ENCODE data around the gene E2F3.
A peak's percentile ranks its signal among the peaks of the same experiment; 100 is the strongest.

Gene E2F3

DNA sequence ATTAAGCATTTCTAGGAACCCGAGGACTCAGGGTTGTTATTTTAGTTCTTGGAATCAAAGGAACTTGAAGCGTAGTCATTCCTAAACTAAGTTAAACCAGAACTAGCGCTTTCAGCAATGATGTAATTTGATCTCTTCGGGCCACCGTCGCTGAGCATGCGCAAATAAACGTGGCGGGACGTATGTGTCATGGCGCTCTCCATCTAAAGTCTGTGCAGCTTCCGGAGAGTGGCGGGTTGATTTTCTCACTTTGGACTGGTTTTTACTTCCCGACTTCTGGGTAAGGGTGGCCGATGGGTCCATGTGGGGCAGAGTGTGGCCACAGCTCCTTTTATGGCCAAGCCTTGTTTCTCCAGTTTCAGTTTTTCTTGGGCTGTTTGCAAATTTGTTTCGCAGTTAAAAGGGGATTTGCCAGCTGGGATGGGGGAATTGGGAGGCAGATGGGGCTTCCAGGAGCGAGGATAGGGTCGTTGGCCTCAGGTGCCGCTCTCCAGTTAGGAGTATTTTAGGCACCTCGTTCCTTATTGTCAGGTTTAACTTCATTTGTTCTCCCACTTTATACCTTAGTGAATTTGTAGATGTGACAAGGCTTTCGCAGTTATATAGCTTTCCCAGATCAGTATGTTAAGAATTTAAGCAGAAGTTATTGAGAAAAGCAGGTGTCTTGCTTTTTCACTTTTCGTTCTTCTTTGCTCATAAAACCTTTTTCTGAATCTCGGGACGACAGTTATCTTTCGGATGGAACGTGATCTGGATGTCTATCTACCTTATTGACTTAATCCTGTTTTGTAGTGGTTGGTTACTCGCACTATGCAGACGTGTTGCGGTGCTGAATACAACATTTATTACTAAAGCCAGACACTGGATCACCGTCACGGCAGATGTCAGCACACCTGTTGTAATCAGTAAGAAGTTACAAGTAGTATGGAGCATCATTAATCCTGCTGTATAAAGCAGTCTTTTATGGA is 132.9 kb downstream of the E2F3 start, which contains the start of gene CDKAL1:
Gene CDKAL1 (plus strand): TSS at position 163 of the 968 bp plus-strand sequence. CDS start 11,894 bp downstream, outside the sequence.
- POLR2A ChIA-PET = no interaction called here

GRCh38 chr6:20538131-20538662 is 136.5 kb downstream of the E2F3 start:
- no peak for DNase-seq (ENCODE audit: extremely low spot score)
- ChIA-PET CTCF (interaction anchor here (0.9 to 1.2 kb wide), 2 partner anchors 10 to 12 kb away, joined by 3 to 5 read pairs; no protein-coding TSS in a partner anchor), POLR2A (no interaction called here)
- TF ChIP-seq, protein P1, sequence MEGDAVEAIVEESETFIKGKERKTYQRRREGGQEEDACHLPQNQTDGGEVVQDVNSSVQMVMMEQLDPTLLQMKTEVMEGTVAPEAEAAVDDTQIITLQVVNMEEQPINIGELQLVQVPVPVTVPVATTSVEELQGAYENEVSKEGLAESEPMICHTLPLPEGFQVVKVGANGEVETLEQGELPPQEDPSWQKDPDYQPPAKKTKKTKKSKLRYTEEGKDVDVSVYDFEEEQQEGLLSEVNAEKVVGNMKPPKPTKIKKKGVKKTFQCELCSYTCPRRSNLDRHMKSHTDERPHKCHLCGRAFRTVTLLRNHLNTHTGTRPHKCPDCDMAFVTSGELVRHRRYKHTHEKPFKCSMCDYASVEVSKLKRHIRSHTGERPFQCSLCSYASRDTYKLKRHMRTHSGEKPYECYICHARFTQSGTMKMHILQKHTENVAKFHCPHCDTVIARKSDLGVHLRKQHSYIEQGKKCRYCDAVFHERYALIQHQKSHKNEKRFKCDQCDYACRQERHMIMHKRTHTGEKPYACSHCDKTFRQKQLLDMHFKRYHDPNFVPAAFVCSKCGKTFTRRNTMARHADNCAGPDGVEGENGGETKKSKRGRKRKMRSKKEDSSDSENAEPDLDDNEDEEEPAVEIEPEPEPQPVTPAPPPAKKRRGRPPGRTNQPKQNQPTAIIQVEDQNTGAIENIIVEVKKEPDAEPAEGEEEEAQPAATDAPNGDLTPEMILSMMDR (IDR thresholded peaks at IDR 0.05; ENCODE audit: control extremely low read depth, extremely low read depth, low read depth, missing control alignments) = no peak

More for the DNA sequence above, 132.9 kb downstream of the E2F3 start, which contains the start of gene CDKAL1:
- DNase-seq (ENCODE audit: extremely low spot score) = peak; percentile 75
- TF ChIP-seq, protein P1 (IDR thresholded peaks at IDR 0.05; ENCODE audit: control extremely low read depth, extremely low read depth, low read depth, missing control alignments) = no peak
- CTCF ChIA-PET = interaction anchor here (1.3 to 1.6 kb wide), 3 partner anchors 128 to 242 kb away, joined by 3 to 4 read pairs (median 4); no protein-coding TSS in a partner anchor

DNA sequence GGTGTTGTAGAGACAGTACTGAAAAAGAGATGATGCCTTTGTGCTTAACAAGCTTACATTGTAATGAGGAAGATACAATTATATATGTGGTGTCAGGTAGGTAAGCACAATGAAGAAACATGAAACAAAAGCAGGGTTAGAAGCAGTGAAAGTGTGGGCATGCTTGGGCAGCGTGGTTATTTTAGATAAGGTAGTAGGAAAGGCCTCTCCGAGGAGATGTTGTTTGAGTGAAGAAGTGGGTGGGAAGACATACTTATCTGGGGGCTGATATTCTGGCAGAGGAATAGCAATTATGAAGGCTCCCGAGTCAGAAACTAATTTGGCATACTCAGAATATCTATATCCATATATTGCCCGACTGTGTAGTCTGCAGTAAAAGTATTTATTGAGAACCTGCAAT is 137.2 kb downstream of the E2F3 start:
- CTCF ChIA-PET = no interaction called here
- POLR2A ChIA-PET = no interaction called here
- TF ChIP-seq, protein P1 (IDR thresholded peaks at IDR 0.05; ENCODE audit: control extremely low read depth, extremely low read depth, low read depth, missing control alignments) = no peak
- DNase-seq (ENCODE audit: extremely low spot score) = no peak

DNA sequence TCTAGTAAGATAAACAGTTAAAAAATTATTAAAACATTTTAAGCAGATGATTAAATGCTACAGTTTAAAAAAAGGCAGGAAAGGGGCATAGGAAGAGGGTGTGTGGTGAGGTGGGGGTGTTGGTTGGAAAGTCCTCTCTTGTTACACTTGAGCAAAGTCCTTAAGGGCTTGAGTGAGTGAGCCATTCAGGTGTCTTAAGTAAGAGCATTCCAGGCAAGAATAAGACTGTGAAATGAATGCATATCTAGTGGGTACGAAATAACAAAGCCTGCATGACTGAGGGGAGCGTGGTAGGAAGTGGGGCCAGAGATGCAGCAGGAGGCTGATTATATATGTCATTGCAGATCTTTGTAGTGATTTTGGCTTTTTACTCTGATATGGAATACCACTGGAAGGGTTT is 137.7 kb downstream of the E2F3 start:
- CTCF ChIA-PET = no interaction called here
- TF ChIP-seq, protein P1 (IDR thresholded peaks at IDR 0.05; ENCODE audit: control extremely low read depth, extremely low read depth, low read depth, missing control alignments) = no peak
- POLR2A ChIA-PET = no interaction called here
- no peak for DNase-seq (ENCODE audit: extremely low spot score)

DNA sequence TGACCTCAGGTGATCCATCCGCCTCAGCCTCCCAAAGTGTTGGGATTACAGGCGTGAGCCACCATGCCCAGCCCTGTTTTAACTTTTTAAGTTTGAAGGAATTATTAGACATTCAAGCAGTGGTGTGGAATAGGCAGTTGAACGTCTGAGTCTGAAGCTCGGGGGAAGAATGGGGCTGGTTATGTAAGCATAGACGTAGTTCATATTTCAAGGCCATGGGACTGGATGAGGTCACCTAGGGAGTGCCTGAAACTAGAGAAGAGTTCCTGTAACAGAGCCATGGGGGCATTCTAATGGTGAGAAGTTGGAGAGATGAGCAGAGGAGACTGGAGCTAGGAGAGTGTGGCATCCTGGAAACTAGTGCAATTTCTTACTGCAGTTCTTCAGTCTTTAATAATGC is 139.0 kb downstream of the E2F3 start:
- TF ChIP-seq, protein P1 (IDR thresholded peaks at IDR 0.05; ENCODE audit: control extremely low read depth, extremely low read depth, low read depth, missing control alignments) = no peak
- ChIA-PET POLR2A (no interaction called here), CTCF (interaction anchor here (1.8 to 2.2 kb wide), 2 partner anchors 11 to 13 kb away, joined by 5 to 6 read pairs; no protein-coding TSS in a partner anchor)
- no peak for DNase-seq (ENCODE audit: extremely low spot score)

DNA sequence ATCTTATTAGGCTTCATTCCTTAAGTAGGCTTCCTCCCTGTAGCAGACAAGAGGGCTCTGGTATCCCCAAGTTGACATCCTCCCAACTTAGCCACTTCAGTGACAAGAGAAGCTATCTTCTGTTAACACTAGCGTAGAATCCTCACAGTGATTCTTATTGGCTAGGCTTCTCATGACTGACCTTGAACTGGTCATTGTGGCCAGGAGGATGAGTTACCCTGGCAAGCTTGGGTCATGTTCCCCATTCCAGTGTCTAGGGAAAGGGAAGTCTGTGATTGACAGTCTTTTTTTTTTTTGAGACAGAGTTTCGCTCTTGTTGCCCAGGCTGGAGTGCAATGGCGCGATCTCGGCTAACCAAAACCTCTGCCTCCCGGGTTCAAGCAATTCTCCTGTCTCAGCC is 139.7 kb downstream of the E2F3 start:
- POLR2A ChIA-PET = no interaction called here
- DNase-seq (ENCODE audit: extremely low spot score) = no peak
- CTCF ChIA-PET = interaction anchor here (0.9 to 2.2 kb wide), 4 partner anchors 9 to 1048 kb away, joined by 4 to 6 read pairs (median 4); no protein-coding TSS in a partner anchor
- TF ChIP-seq, protein P1 (IDR thresholded peaks at IDR 0.05; ENCODE audit: control extremely low read depth, extremely low read depth, low read depth, missing control alignments) = no peak

Data from GM10248 (cell line).